SJCRH30 (cell line): ENCODE data around the gene SPC25. TPM values are rescaled to one million over a fixed set of nuclear protein-coding genes. Genes with fewer than 3 reads are reported as not detected.
A peak's percentile ranks its signal among the peaks of the same experiment; 100 is the strongest.

Experiments used
- DNase-seq, 2 experiments: peaks; one replicate each; pipeline ENCODE4 v3.0.0-alpha.2; 2015 to 2020
- H3K27ac ChIP-seq: fragments of 250-450 bp; sonication (Bioruptor Pico); 2 replicates; pipeline ENCODE4 v1.5.1; 2020; ENCODE audit warnings: mild to moderate bottlenecking, moderate library complexity
- H3K27me3 ChIP-seq: fragments of 250-450 bp; sonication (Bioruptor Pico); 2 replicates; pipeline ENCODE4 v1.5.1; 2020; ENCODE audit warnings: mild to moderate bottlenecking, moderate library complexity
- H3K36me3 ChIP-seq: fragments of 250-450 bp; sonication (Bioruptor Pico); 2 replicates; pipeline ENCODE4 v1.5.1; 2020; ENCODE audit warnings: mild to moderate bottlenecking, moderate library complexity
- H3K4me1 ChIP-seq: fragments of 250-450 bp; sonication (Bioruptor Pico); 2 replicates; pipeline ENCODE4 v1.5.1; 2020; ENCODE audit warnings: mild to moderate bottlenecking, moderate library complexity
- H3K4me3 ChIP-seq: fragments of 250-450 bp; sonication (Bioruptor Pico); 2 replicates; pipeline ENCODE4 v1.5.1; 2020; ENCODE audit warnings: mild to moderate bottlenecking, moderate library complexity
- H3K9me3 ChIP-seq: fragments of 250-450 bp; sonication (Bioruptor Pico); replicated peaks from 2 replicates; pipeline ENCODE4 v1.5.1; 2020; ENCODE audit warnings: mild to moderate bottlenecking, moderate library complexity
- total RNA-seq: library from RNA; depleted of rRNA; stranded (reverse); fragments of >200 nt; shearing (Covaris generic); gene quantifications from 2 replicates; pipeline ENCODE4 v1.2.3, GENCODE V29; 2014; rRNA removed

Gene SPC25
- total RNA-seq, 1 experiment from 2014 or later, result 55.2 TPM

- Histone ChIP-seq H3K36me3 (no peaks in the 10 kb centered on the region), H3K4me3 (no peak overlapping the region), H3K27me3 (no peaks in the 10 kb centered on the region), H3K27ac (no peak overlapping the region), H3K4me1 (no peaks in the 10 kb centered on the region; the same call in 1 of the 2 replicates), H3K9me3 (no peaks in the 10 kb centered on the region)
- DNase-seq, result peak; percentile 27 to 53
These were observed 48.8 kb downstream of the SPC25 start for GRCh38 chr2:168841445-168841844.

- no peaks in the 10 kb centered on the region for H3K36me3 ChIP-seq
- no peaks in the 10 kb centered on the region for H3K27me3 ChIP-seq
- no peaks in the 10 kb centered on the region for H3K4me1 ChIP-seq
- H3K9me3 ChIP-seq, result 0 out of 2 replicates have a peak, but pooled peaks cover 3% of the 10 kb centered on the region
- H3K4me3 ChIP-seq, result no peak overlapping the region
- H3K27ac ChIP-seq, result no peak overlapping the region
- no peak for DNase-seq
These were observed 54.3 kb downstream of the SPC25 start for GRCh38 chr2:168835969-168836368.

GRCh38 chr2:168831662-168832061 lies 58.6 kb downstream of the SPC25 start:
- no peak for DNase-seq
- Histone ChIP-seq H3K27me3 (no peaks in the 10 kb centered on the region), H3K4me1 (no peaks in the 10 kb centered on the region), H3K4me3 (no peak overlapping the region), H3K9me3 (0 out of 2 replicates have a peak, but pooled peaks cover 3% of the 10 kb centered on the region), H3K27ac (no peak overlapping the region), H3K36me3 (no peaks in the 10 kb centered on the region)

GRCh38 chr2:168830958-168831357 lies 59.3 kb downstream of the SPC25 start:
- H3K27ac ChIP-seq, result no peak overlapping the region
- H3K4me3 ChIP-seq, result no peak overlapping the region
- no peaks in the 10 kb centered on the region for H3K36me3 ChIP-seq
- no peaks in the 10 kb centered on the region for H3K4me1 ChIP-seq
- no peak for DNase-seq
- no peaks in the 10 kb centered on the region for H3K27me3 ChIP-seq
- 0 out of 2 replicates have a peak, but pooled peaks cover 3% of the 10 kb centered on the region for H3K9me3 ChIP-seq

- DNase-seq, result no peak
- Histone ChIP-seq H3K36me3 (no peaks in the 10 kb centered on the region), H3K27ac (no peak overlapping the region), H3K4me3 (no peak overlapping the region), H3K27me3 (no peaks in the 10 kb centered on the region), H3K4me1 (no peaks in the 10 kb centered on the region), H3K9me3 (no peaks in the 10 kb centered on the region)
These were observed 65.1 kb downstream of the SPC25 start for GRCh38 chr2:168825126-168825525.

GRCh38 chr2:168821992-168822391 lies 68.2 kb downstream of the SPC25 start:
- H3K4me3 ChIP-seq, result no peak overlapping the region
- no peaks in the 10 kb centered on the region for H3K36me3 ChIP-seq

GRCh38 chr2:168821577-168821976 lies 68.7 kb downstream of the SPC25 start:
- no peak for DNase-seq
- no peak overlapping the region for H3K4me3 ChIP-seq
- no peaks in the 10 kb centered on the region for H3K4me1 ChIP-seq
- no peaks in the 10 kb centered on the region for H3K27me3 ChIP-seq
- H3K36me3 ChIP-seq, result no peaks in the 10 kb centered on the region
- H3K27ac ChIP-seq, result no peak overlapping the region
- no peaks in the 10 kb centered on the region for H3K9me3 ChIP-seq

More at GRCh38 chr2:168821992-168822391, 68.2 kb downstream of the SPC25 start:
- no peak overlapping the region for H3K27ac ChIP-seq
- H3K27me3 ChIP-seq, result no peaks in the 10 kb centered on the region
- DNase-seq, result no peak
- no peaks in the 10 kb centered on the region for H3K9me3 ChIP-seq
- H3K4me1 ChIP-seq, result no peaks in the 10 kb centered on the region

Other genes with a start within 250 kb of the SPC25 start
- 0.28 and 0.40 TPM in 2 replicates for gene NOSTRIN, start 87.8 kb downstream of the SPC25 start, total RNA-seq
- gene G6PC2, start 10.9 kb upstream of the SPC25 start, total RNA-seq, result not detected in 2 replicates
- gene ABCB11, start 140.9 kb upstream of the SPC25 start, total RNA-seq, result not detected in 2 replicates
- not detected in 2 replicates for gene DHRS9, start 179.1 kb upstream of the SPC25 start, total RNA-seq